Fibroblast of lung (primary cell): ENCODE measurements around the gene KCTD6. TPM values are rescaled to one million over a fixed set of nuclear protein-coding genes. Genes with fewer than 3 reads are reported as not detected.
"Not testable (repeated sequence)": the region's sequence is repeated elsewhere in the genome, so short reads cannot be mapped to it uniquely, and the experiment has no call there.

Experiments used
- DNase-seq, 2 donors: peaks; one replicate each; pipeline versions ENCODE4 v3.0.0 to v3.0.0-alpha.2; 2010; ENCODE audit warnings: low read depth in 2 of 2
- H2AFZ ChIP-seq: 2 replicates; pipeline ENCODE4 v1.5.1; 2012; ENCODE audit warnings: low read length, control low read depth, inconsistent platforms
- H3K27ac ChIP-seq: 2 replicates; pipeline ENCODE4 v1.5.1; 2011; ENCODE audit warnings: low read length, control low read depth; ENCODE audit not compliant: insufficient read depth
- H3K27me3 ChIP-seq: 2 replicates; pipeline ENCODE4 v1.5.1; 2011; ENCODE audit warnings: mild to moderate bottlenecking, low read length; ENCODE audit not compliant: control insufficient read depth, insufficient read depth
- H3K36me3 ChIP-seq: 2 replicates; pipeline ENCODE4 v1.5.1; 2011; ENCODE audit warnings: low read length; ENCODE audit not compliant: control insufficient read depth, insufficient read depth
- H3K4me1 ChIP-seq: 2 replicates; pipeline ENCODE4 v1.5.1; 2011; ENCODE audit warnings: low read length; ENCODE audit not compliant: control insufficient read depth, insufficient read depth; ENCODE audit errors: extremely low read depth
- H3K4me2 ChIP-seq: 2 replicates; pipeline ENCODE4 v1.5.1; 2011; ENCODE audit warnings: low read length, control low read depth; ENCODE audit not compliant: insufficient read depth; ENCODE audit errors: extremely low read depth
- H3K4me3 ChIP-seq, 4 experiments: fragments of 200-600 bp in 1 of 4; sonication (generic) in 1 of 4; replicated peaks in 1 of 4; 2 replicates each; pipeline ENCODE4 v1.5.1; 2011 to 2016; ENCODE audit warnings: low read length in 4 of 4, low read depth in 3 of 4, mild to moderate bottlenecking in 3 of 4, control low read depth in 2 of 4, inconsistent platforms in 1 of 4, mixed read lengths in 1 of 4; ENCODE audit not compliant: insufficient read depth in 1 of 4; ENCODE audit errors: control extremely low read depth in 1 of 4
- H3K79me2 ChIP-seq: 2 replicates; pipeline ENCODE4 v1.5.1; 2012; ENCODE audit warnings: mild to moderate bottlenecking, low read length, inconsistent platforms; ENCODE audit not compliant: control insufficient read depth, insufficient read depth
- H3K9ac ChIP-seq: 2 replicates; pipeline ENCODE4 v1.5.1; 2011; ENCODE audit warnings: mild to moderate bottlenecking, low read length, control low read depth; ENCODE audit not compliant: insufficient read depth
- H3K9me3 ChIP-seq: 2 replicates; pipeline ENCODE4 v1.5.1; 2012; ENCODE audit warnings: low read depth, low read length; ENCODE audit not compliant: control insufficient read depth, insufficient read depth
- H4K20me1 ChIP-seq: 2 replicates; pipeline ENCODE4 v1.5.1; 2011; ENCODE audit warnings: low read length; ENCODE audit not compliant: control insufficient read depth, insufficient read depth; ENCODE audit errors: extremely low read depth
- EZH2 ChIP-seq: IDR thresholded peaks from 2 replicates; pipeline ENCODE4 v1.5.1; 2012; ENCODE audit warnings: low read length, control low read depth, mild to moderate bottlenecking; ENCODE audit errors: missing control alignments
- polyA plus RNA-seq, 2 donors: library from polyadenylated mRNA; depleted of rRNA in 1 of 2; stranded (reverse) in 1 of 2; unstranded in 1 of 2; fragments of >200 nt; gene quantifications; 2 replicates each; pipeline ENCODE4 v1.2.1, GENCODE V29; 2011 to 2012; ENCODE audit warnings: missing spikeins in 1 of 2
- total RNA-seq: library from RNA; depleted of rRNA; stranded (reverse); fragments of >200 nt; gene quantifications from 2 replicates; pipeline ENCODE4 v1.2.1, GENCODE V29; 2014
- TF ChIP-seq, protein P1 (sequence below), 2 donors: IDR thresholded peaks in 1 of 2; conservative IDR thresholded peaks in 1 of 2; 1 replicate in 1 of 2; 2 replicates in 1 of 2; pipeline ENCODE4 v1.5.1; 2011 to 2012; ENCODE audit warnings: low read length in 2 of 2, control low read depth in 1 of 2, inconsistent platforms in 1 of 2, low read depth in 1 of 2, mild to moderate bottlenecking in 1 of 2

The KCTD6 gene
- total and polyA plus RNA-seq, 2 donors (not counting 1 experiment from before 2014, with no cell fraction given) = 10.2 to 14.8 TPM

DNA sequence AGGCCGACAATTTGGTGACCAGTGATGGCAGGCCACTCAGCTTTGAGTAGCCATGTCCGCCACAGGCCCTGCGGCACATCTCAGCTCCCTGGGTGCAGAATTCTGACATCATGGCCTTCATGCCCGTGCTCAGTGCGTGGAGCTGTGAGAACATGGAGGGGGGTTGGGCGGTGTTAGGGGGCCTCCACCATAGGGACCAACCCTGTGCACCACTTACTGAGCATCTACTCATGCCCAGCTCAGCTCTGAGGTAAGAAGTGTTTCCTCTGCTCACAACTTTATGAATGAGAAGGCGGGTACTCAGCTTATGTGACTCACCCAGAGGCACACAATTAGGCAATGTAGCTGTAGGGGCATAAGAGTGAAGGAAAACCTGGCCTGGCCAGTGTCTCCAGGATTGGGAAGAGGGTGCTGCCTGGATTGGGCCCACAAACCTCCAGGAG, 34.6 kb downstream of the KCTD6 start:
- H3K9me3 ChIP-seq = no peaks in the 10 kb centered on the region
- H3K4me2 ChIP-seq = no peak overlapping the region
- no peak overlapping the region for H2AFZ ChIP-seq
- H3K4me1 ChIP-seq = peaks cover 4% of the 10 kb centered on the region
- H3K27ac ChIP-seq = no peak overlapping the region
- H3K27me3 ChIP-seq = no peaks in the 10 kb centered on the region
- peak; percentile 93 to 94 for DNase-seq
- TF ChIP-seq, protein P1, sequence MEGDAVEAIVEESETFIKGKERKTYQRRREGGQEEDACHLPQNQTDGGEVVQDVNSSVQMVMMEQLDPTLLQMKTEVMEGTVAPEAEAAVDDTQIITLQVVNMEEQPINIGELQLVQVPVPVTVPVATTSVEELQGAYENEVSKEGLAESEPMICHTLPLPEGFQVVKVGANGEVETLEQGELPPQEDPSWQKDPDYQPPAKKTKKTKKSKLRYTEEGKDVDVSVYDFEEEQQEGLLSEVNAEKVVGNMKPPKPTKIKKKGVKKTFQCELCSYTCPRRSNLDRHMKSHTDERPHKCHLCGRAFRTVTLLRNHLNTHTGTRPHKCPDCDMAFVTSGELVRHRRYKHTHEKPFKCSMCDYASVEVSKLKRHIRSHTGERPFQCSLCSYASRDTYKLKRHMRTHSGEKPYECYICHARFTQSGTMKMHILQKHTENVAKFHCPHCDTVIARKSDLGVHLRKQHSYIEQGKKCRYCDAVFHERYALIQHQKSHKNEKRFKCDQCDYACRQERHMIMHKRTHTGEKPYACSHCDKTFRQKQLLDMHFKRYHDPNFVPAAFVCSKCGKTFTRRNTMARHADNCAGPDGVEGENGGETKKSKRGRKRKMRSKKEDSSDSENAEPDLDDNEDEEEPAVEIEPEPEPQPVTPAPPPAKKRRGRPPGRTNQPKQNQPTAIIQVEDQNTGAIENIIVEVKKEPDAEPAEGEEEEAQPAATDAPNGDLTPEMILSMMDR (conservative IDR thresholded peaks at IDR 0.05 in 1 of 2, IDR thresholded peaks at IDR 0.05 in 1 of 2; ENCODE audit: low read depth in 1 of 2, low read length in 2 of 2) = no peak
- no peak for TF ChIP-seq EZH2
- no peaks in the 10 kb centered on the region for H3K36me3 ChIP-seq
- no peak overlapping the region for H3K4me3 ChIP-seq
- H4K20me1 ChIP-seq = no peaks in the 10 kb centered on the region
- no peak overlapping the region for H3K9ac ChIP-seq
- no peaks in the 10 kb centered on the region for H3K79me2 ChIP-seq

DNA sequence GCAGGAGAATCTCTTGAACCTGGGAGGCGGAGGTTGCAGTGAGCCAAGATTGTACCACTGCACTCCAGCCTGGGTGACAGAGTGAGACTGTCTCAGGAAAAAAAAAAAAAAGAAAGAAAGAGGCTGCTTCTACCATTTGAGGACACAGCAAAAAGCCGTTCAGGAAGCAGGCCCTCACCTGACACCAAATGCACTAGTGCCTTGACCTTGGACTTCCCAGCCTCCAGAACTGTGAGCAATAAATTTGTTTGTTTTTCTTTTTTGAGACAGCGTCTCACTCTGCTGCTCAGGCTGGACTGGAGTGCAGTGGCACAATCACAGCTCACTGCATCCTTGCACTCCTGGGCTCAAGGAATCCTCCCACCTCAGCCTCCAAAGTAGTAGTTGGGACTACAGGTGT, 35.5 kb downstream of the KCTD6 start:
- H3K36me3 ChIP-seq, H4K20me1 ChIP-seq, H3K4me1 ChIP-seq, H3K4me3 ChIP-seq, H3K9ac ChIP-seq, H3K9me3 ChIP-seq, DNase-seq, H3K27ac ChIP-seq, H2AFZ ChIP-seq, H3K79me2 ChIP-seq, H3K27me3 ChIP-seq, H3K4me2 ChIP-seq: not testable (repeated sequence)

DNA sequence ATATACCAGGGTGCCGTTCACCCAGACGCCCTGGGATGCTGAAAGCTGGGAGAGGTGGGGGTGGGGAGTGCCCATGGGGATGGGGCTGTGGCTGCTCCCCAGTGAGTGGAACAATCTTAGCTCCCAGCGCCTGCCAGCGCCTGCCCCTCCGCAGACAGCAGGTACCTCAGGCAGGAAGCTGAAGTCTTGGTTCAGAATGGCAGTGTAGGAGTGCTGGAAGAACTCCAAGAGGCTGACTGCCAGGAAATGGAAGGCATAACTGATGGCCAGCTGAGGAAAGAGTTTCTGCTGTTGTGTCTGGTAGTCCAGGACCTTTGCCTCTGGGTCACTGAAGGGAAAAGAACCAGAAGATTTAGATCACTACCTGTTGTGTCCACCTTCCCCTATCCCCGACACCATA, 36.7 kb downstream of the KCTD6 start:
- Histone ChIP-seq H3K4me3 (no peak overlapping the region), H3K9ac (no peak overlapping the region), H3K4me2 (no peak overlapping the region), H3K9me3 (no peaks in the 10 kb centered on the region), H3K4me1 (peaks cover 6% of the 10 kb centered on the region), H2AFZ (no peak overlapping the region), H3K36me3 (no peaks in the 10 kb centered on the region), H4K20me1 (no peaks in the 10 kb centered on the region), H3K79me2 (no peaks in the 10 kb centered on the region), H3K27ac (no peak overlapping the region), H3K27me3 (no peaks in the 10 kb centered on the region)
- no peak for TF ChIP-seq EZH2
- TF ChIP-seq, protein P1 (conservative IDR thresholded peaks at IDR 0.05 in 1 of 2, IDR thresholded peaks at IDR 0.05 in 1 of 2; ENCODE audit: low read depth in 1 of 2, low read length in 2 of 2) = no peak
- DNase-seq = peak; percentile 63 to 72
